Activated CD4-positive, alpha-beta memory T cell treated with anti-CD3 and anti-CD28 coated beads for 36 hours (primary cell): ENCODE data around the gene DAGLA. TPM values are rescaled to one million over a fixed set of nuclear protein-coding genes. Genes with fewer than 3 reads are reported as not detected.

ENCODE experiments used
- CTCF ChIA-PET: fragments of 350-600 bp; sonication (Branson Sonifier 250); formaldehyde crosslinking; loops from one replicate; lab custom pipeline; 2021; ENCODE audit warnings: antibody characterized with exemption, inconsistent platforms; lab: Charles Lee
- POLR2A ChIA-PET: fragments of 350-600 bp; sonication (Branson Sonifier 250); formaldehyde crosslinking; loops from one replicate; lab custom pipeline; 2021; ENCODE audit warnings: antibody characterized with exemption; lab: Charles Lee
- DNase-seq: peaks from one replicate; pipeline ENCODE4 v3.0.0-alpha.2; 2020
- H3K27ac Mint-ChIP-seq: one replicate; pipeline ENCODE4 v1.8.0; 2021; ENCODE audit warnings: mixed read lengths
- H3K27me3 Mint-ChIP-seq: one replicate; pipeline ENCODE4 v1.8.0; 2021; ENCODE audit warnings: mixed read lengths
- H3K36me3 Mint-ChIP-seq: one replicate; pipeline ENCODE4 v1.8.0; 2021; ENCODE audit warnings: mixed read lengths
- H3K4me1 Mint-ChIP-seq: one replicate; pipeline ENCODE4 v1.8.0; 2021; ENCODE audit warnings: low read depth, mixed read lengths
- H3K4me3 Mint-ChIP-seq: one replicate; pipeline ENCODE4 v1.8.0; 2021; ENCODE audit warnings: mild to moderate bottlenecking, mixed read lengths
- H3K9me3 Mint-ChIP-seq: one replicate; pipeline ENCODE4 v1.8.0; 2021; ENCODE audit warnings: mixed read lengths
- intact Hi-C: fragments of 100-400 bp; cut with micrococcal nuclease; formaldehyde crosslinking; loops from one replicate; pipeline ENCODE4 v1.15.1; 2023
- total RNA-seq, 2 experiments: library from RNA; stranded (reverse); gene quantifications; one replicate each; pipeline ENCODE4 v1.2.3, GENCODE V29; 2021

DAGLA gene
- total RNA-seq, 2 experiments from 2014 or later: 0.12 to 0.15 TPM

GRCh38 chr11:61747967-61748285 lies 67.7 kb downstream of the DAGLA start:
- DNase-seq: no peak

GRCh38 chr11:61749591-61750217 lies 69.5 kb downstream of the DAGLA start:
- H3K4me1 Mint-ChIP-seq: peaks cover 9% of the 10 kb centered on the region
- peaks cover 28% of the 10 kb centered on the region for H3K27me3 Mint-ChIP-seq
- H3K4me3 Mint-ChIP-seq: no peak overlapping the region
- H3K27ac Mint-ChIP-seq: no peak overlapping the region
- no peaks in the 10 kb centered on the region for H3K36me3 Mint-ChIP-seq
- POLR2A ChIA-PET: no interaction called here
- H3K9me3 Mint-ChIP-seq: no peaks in the 10 kb centered on the region
- intact Hi-C loops: no loop called here
- DNase-seq: no peak
- CTCF ChIA-PET: interaction anchor here (0.6 to 3.9 kb wide), 8 partner anchors 16 to 359 kb away, joined by 3 to 24 read pairs (median 4); no protein-coding TSS in a partner anchor

More at GRCh38 chr11:61747967-61748285, 67.7 kb downstream of the DAGLA start:
- Mint-ChIP-seq H3K27ac (no peak overlapping the region), H3K36me3 (no peaks in the 10 kb centered on the region), H3K4me1 (peaks cover 3% of the 10 kb centered on the region), H3K27me3 (peaks cover 19% of the 10 kb centered on the region), H3K4me3 (no peak overlapping the region), H3K9me3 (no peaks in the 10 kb centered on the region)
- intact Hi-C loops: no loop called here
- ChIA-PET POLR2A (no interaction called here), CTCF (interaction anchor here (0.8 to 3.9 kb wide), 11 partner anchors 10 to 365 kb away, joined by 3 to 24 read pairs (median 4); no protein-coding TSS in a partner anchor)

- POLR2A ChIA-PET: no interaction called here
- no peak overlapping the region for H3K4me3 Mint-ChIP-seq
Measured at GRCh38 chr11:61750631-61751273, 70.6 kb downstream of the DAGLA start.

GRCh38 chr11:61751384-61751783 lies 71.2 kb downstream of the DAGLA start:
- DNase-seq: no peak
- Mint-ChIP-seq H3K36me3 (no peaks in the 10 kb centered on the region), H3K4me3 (no peak overlapping the region), H3K4me1 (peaks cover 12% of the 10 kb centered on the region), H3K27ac (no peak overlapping the region), H3K9me3 (no peaks in the 10 kb centered on the region), H3K27me3 (peaks cover 28% of the 10 kb centered on the region)
- intact Hi-C loops: no loop called here
- CTCF ChIA-PET: interaction anchor here (0.7 to 3.0 kb wide), 6 partner anchors 16 to 331 kb away, joined by 3 to 16 read pairs (median 4); partner anchors contain the start of genes FEN1 and TMEM258
- POLR2A ChIA-PET: no interaction called here

More at GRCh38 chr11:61750631-61751273, 70.6 kb downstream of the DAGLA start:
- Mint-ChIP-seq H3K27me3 (peaks cover 28% of the 10 kb centered on the region), H3K27ac (no peak overlapping the region), H3K36me3 (no peaks in the 10 kb centered on the region), H3K9me3 (no peaks in the 10 kb centered on the region), H3K4me1 (peaks cover 9% of the 10 kb centered on the region)
- CTCF ChIA-PET: interaction anchor here (1.1 to 3.0 kb wide), 5 partner anchors 16 to 331 kb away, joined by 3 to 16 read pairs (median 4); no protein-coding TSS in a partner anchor
- no peak for DNase-seq
- intact Hi-C loops: no loop called here

- H3K4me3 Mint-ChIP-seq: peak within 1 kb of the TSS; percentile 49
- DNase-seq: peak; percentile 71
- H3K36me3 Mint-ChIP-seq: no peaks in the 10 kb centered on the region
- no peak within 1 kb of the TSS for H3K27ac Mint-ChIP-seq
- peaks cover 28% of the 10 kb centered on the region for H3K27me3 Mint-ChIP-seq
- peaks cover 18% of the 10 kb centered on the region for H3K4me1 Mint-ChIP-seq
- ChIA-PET CTCF (interaction anchor here (0.8 to 1.7 kb wide), 3 partner anchors 19 to 45 kb away, joined by 3 read pairs; partner anchors contain the start of genes FEN1 and TMEM258), POLR2A (no interaction called here)
- intact Hi-C loops: no loop called here
- H3K9me3 Mint-ChIP-seq: no peaks in the 10 kb centered on the region
Measured at GRCh38 chr11:61752117-61752924, 72.1 kb downstream of the DAGLA start, which contains the start of gene MYRF. Gene MYRF (plus strand): TSS chr11:61752636. CDS start chr11:61752745, 109 bp downstream.

- ChIA-PET CTCF (interaction anchor here (1.2 kb wide), 2 partner anchors 20 to 355 kb away, joined by 3 read pairs; no protein-coding TSS in a partner anchor), POLR2A (no interaction called here)
- Mint-ChIP-seq H3K4me1 (peaks cover 18% of the 10 kb centered on the region), H3K27ac (no peak overlapping the region), H3K4me3 (peak overlapping the region; percentile 37), H3K27me3 (peaks cover 28% of the 10 kb centered on the region), H3K36me3 (no peaks in the 10 kb centered on the region), H3K9me3 (no peaks in the 10 kb centered on the region)
- no peak for DNase-seq
- intact Hi-C loops: no loop called here
Measured at GRCh38 chr11:61752925-61753521, 72.8 kb downstream of the DAGLA start.

GRCh38 chr11:61753672-61754071 lies 73.5 kb downstream of the DAGLA start:
- POLR2A ChIA-PET: no interaction called here
- DNase-seq: no peak
- H3K27me3 Mint-ChIP-seq: peaks cover 28% of the 10 kb centered on the region
- no peak overlapping the region for H3K27ac Mint-ChIP-seq
- CTCF ChIA-PET: interaction anchor here (1.2 kb wide), 2 partner anchors 20 to 354 kb away, joined by 3 read pairs; no protein-coding TSS in a partner anchor
- no peaks in the 10 kb centered on the region for H3K36me3 Mint-ChIP-seq
- peaks cover 18% of the 10 kb centered on the region for H3K4me1 Mint-ChIP-seq
- no peak overlapping the region for H3K4me3 Mint-ChIP-seq
- H3K9me3 Mint-ChIP-seq: no peaks in the 10 kb centered on the region
- intact Hi-C loops: no loop called here

- intact Hi-C loops: no loop called here
- POLR2A ChIA-PET: no interaction called here
- CTCF ChIA-PET: no interaction called here
- H3K27me3 Mint-ChIP-seq: peaks cover 24% of the 10 kb centered on the region
- no peaks in the 10 kb centered on the region for H3K9me3 Mint-ChIP-seq
- H3K36me3 Mint-ChIP-seq: no peaks in the 10 kb centered on the region
- peaks cover 18% of the 10 kb centered on the region for H3K4me1 Mint-ChIP-seq
- no peak for DNase-seq
- no peak overlapping the region for H3K27ac Mint-ChIP-seq
- no peak overlapping the region for H3K4me3 Mint-ChIP-seq
Measured at GRCh38 chr11:61754534-61755482, 74.6 kb downstream of the DAGLA start.

- H3K9me3 Mint-ChIP-seq: no peaks in the 10 kb centered on the region
- no peak overlapping the region for H3K27ac Mint-ChIP-seq
- ChIA-PET POLR2A (no interaction called here), CTCF (no interaction called here)
- intact Hi-C loops: loop anchor here (2.0 kb wide), 1 partner anchor 21 kb away; no protein-coding TSS in a partner anchor
- DNase-seq: no peak
- peaks cover 19% of the 10 kb centered on the region for H3K27me3 Mint-ChIP-seq
- H3K4me1 Mint-ChIP-seq: peaks cover 18% of the 10 kb centered on the region
- H3K4me3 Mint-ChIP-seq: no peak overlapping the region
- H3K36me3 Mint-ChIP-seq: no peaks in the 10 kb centered on the region
Measured at GRCh38 chr11:61756147-61756451, 75.9 kb downstream of the DAGLA start.

GRCh38 chr11:61756452-61757212 lies 76.4 kb downstream of the DAGLA start:
- POLR2A ChIA-PET: no interaction called here
- CTCF ChIA-PET: no interaction called here
- Mint-ChIP-seq H3K9me3 (no peaks in the 10 kb centered on the region), H3K4me3 (no peak overlapping the region), H3K36me3 (no peaks in the 10 kb centered on the region), H3K27me3 (peaks cover 15% of the 10 kb centered on the region), H3K27ac (no peak overlapping the region), H3K4me1 (peaks cover 18% of the 10 kb centered on the region)
- DNase-seq: peak; percentile 69
- intact Hi-C loops: loop anchor here (2.0 kb wide), 1 partner anchor 20 kb away; no protein-coding TSS in a partner anchor
